ENCODE results near the gene ACRBP. TPM values are rescaled to one million over a fixed set of nuclear protein-coding genes. Genes with fewer than 3 reads are reported as not detected.

Gene ACRBP
- total RNA-seq (2022) (2.9 and 4.1 TPM in 2 replicates), Bru-seq, nascent RNA (percentile 31 among the genes with signal in this experiment), BruChase-seq, experiment 1, labeled RNA remaining after a 6-hour chase (percentile 42 among the genes with signal in this experiment), BruChase-seq, experiment 2, labeled RNA remaining after a 2-hour chase (percentile 35 among the genes with signal in this experiment)
- long read RNA-seq = 0 reads

DNA sequence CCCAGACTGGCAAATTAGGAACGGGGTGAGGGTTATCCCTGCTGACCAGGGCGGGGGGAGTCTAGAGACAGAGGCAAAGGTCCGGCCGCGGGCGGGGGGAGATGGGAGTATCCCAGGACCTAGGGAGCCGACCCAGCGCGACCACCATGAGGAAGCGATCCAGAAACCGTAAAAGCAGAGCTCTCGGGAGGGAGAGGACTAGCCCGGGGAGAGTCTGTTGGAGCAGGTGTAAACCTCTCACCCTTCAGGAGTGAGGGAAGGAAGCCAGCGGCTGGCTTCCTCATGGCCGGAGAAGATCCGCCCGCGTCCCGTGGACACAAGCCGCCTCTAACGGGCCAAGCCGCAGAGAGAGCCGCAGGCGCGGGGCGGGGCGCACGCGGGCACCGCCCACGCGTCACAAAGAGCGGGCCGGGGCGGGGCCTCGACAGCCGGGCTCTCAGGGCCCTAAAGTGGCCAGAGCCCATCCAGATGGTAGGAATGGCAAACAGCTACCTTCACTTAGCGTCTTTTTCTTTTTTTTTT is at the start of gene ACRBP:
ACRBP (minus strand) TSS at position 350 of the 522 bp plus-strand sequence; CDS start at position 284, 66 bp downstream.
- BruUV-seq (replicated peaks) = no TSS peak
- Mint-ChIP-seq H3K9me3 (ENCODE audit: low read depth, unreplicated experiment) (peaks cover 6% of the 10 kb centered on the region), H3K4me1 (ENCODE audit: low read depth, unreplicated experiment) (no peaks in the 10 kb centered on the region), H3K27me3 (ENCODE audit: unreplicated experiment) (peaks cover 10% of the 10 kb centered on the region), H3K36me3 (ENCODE audit: insufficient read depth, unreplicated experiment) (peaks cover 25% of the 10 kb centered on the region), H3K27ac (ENCODE audit: unreplicated experiment) (peak within 1 kb of the TSS; percentile 60), H3K4me3 (ENCODE audit: low read depth, unreplicated experiment) (no peak within 1 kb of the TSS)
- intact Hi-C loops (cut with micrococcal nuclease; ENCODE audit: unreplicated experiment) = no loop called here
- no peak for DNase-seq
- CTCF ChIA-PET = no interaction called here
- TF ChIP-seq, protein P1, sequence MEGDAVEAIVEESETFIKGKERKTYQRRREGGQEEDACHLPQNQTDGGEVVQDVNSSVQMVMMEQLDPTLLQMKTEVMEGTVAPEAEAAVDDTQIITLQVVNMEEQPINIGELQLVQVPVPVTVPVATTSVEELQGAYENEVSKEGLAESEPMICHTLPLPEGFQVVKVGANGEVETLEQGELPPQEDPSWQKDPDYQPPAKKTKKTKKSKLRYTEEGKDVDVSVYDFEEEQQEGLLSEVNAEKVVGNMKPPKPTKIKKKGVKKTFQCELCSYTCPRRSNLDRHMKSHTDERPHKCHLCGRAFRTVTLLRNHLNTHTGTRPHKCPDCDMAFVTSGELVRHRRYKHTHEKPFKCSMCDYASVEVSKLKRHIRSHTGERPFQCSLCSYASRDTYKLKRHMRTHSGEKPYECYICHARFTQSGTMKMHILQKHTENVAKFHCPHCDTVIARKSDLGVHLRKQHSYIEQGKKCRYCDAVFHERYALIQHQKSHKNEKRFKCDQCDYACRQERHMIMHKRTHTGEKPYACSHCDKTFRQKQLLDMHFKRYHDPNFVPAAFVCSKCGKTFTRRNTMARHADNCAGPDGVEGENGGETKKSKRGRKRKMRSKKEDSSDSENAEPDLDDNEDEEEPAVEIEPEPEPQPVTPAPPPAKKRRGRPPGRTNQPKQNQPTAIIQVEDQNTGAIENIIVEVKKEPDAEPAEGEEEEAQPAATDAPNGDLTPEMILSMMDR (IDR thresholded peaks at IDR 0.05; ENCODE audit: unreplicated experiment) = no peak

DNA sequence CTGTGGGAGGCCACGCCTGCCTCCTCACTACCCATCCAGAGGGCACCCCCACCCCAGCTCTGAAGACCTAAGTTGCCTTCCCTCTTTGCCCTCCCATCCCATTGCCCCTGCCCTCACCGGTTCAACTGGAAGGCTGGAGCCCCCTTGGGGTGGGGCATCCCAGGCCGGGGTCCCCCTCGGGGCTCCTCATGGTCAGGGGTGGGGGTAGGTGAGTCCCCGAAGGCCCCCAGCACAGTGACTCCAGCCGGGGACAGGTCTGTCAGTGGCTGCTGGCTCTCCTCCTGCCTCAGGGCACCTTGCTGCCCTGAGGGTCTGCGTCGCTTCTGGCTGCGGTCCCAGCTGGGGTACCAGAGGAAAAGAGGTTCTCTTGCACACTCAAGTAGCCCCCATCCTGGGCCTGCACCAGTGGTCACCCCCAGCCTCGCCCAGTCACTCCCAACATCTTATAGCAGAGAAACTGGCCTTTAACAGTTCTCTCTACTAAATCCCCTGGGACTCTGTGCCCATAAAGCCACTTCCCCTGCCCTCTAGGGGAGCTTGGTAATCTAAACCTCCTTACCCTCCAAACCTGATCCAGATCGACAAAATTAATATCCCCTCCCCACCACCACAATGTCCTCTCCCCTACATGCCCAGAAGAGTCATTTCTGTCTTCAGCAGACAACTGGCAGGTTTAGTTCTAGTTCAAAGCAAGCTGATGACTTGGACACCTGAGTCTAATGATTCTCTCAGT is 48.2 kb upstream of the ACRBP start:
- no peaks in the 10 kb centered on the region for H3K36me3 Mint-ChIP-seq (ENCODE audit: insufficient read depth, unreplicated experiment)
- no peaks in the 10 kb centered on the region for H3K4me1 Mint-ChIP-seq (ENCODE audit: low read depth, unreplicated experiment)
- H3K27me3 Mint-ChIP-seq (ENCODE audit: unreplicated experiment) = peaks cover 79% of the 10 kb centered on the region
- no peak overlapping the region for H3K4me3 Mint-ChIP-seq (ENCODE audit: low read depth, unreplicated experiment)
- CTCF ChIA-PET = interaction anchor here (1.1 kb wide), 1 partner anchor 80 kb away, joined by 3 read pairs; no protein-coding TSS in a partner anchor
- no peak for DNase-seq
- no peak overlapping the region for H3K27ac Mint-ChIP-seq (ENCODE audit: unreplicated experiment)
- H3K9me3 Mint-ChIP-seq (ENCODE audit: low read depth, unreplicated experiment) = no peaks in the 10 kb centered on the region
- no TSS peak for BruUV-seq (replicated peaks)
- intact Hi-C loops (cut with micrococcal nuclease; ENCODE audit: unreplicated experiment) = loop anchor here (5.0 kb wide), 1 partner anchor 78 kb away; no protein-coding TSS in a partner anchor
- TF ChIP-seq, protein P1 (IDR thresholded peaks at IDR 0.05; ENCODE audit: unreplicated experiment) = no peak

DNA sequence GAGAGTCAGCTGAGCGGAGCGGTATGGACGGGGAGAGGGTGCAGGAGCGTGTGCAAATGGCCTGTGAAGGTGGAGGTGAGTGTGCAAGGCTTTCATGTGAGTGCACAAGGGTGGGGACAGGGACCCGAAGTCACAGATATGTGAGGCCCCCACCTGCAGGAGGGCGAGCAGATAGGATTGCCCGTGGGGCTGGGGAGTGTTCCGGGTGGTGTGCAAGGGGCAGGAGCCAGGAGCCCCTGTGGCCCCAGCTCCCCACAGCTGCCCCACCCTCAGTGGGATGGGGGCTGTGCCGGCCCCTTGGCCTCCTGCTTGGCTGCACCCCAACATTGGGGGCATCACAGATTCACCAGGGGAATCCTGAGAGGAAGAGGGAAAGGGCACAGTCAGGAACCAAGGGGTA is 47.5 kb upstream of the ACRBP start:
- TF ChIP-seq, protein P1 (IDR thresholded peaks at IDR 0.05; ENCODE audit: unreplicated experiment) = no peak
- no peaks in the 10 kb centered on the region for H3K9me3 Mint-ChIP-seq (ENCODE audit: low read depth, unreplicated experiment)
- peaks cover 71% of the 10 kb centered on the region for H3K27me3 Mint-ChIP-seq (ENCODE audit: unreplicated experiment)
- DNase-seq = no peak
- H3K4me3 Mint-ChIP-seq (ENCODE audit: low read depth, unreplicated experiment) = no peak overlapping the region
- H3K27ac Mint-ChIP-seq (ENCODE audit: unreplicated experiment) = no peak overlapping the region
- CTCF ChIA-PET = no interaction called here
- intact Hi-C loops (cut with micrococcal nuclease; ENCODE audit: unreplicated experiment) = loop anchor here (5.0 kb wide), 1 partner anchor 77 kb away; no protein-coding TSS in a partner anchor
- H3K4me1 Mint-ChIP-seq (ENCODE audit: low read depth, unreplicated experiment) = no peaks in the 10 kb centered on the region
- no TSS peak for BruUV-seq (replicated peaks)
- peaks cover 5% of the 10 kb centered on the region for H3K36me3 Mint-ChIP-seq (ENCODE audit: insufficient read depth, unreplicated experiment)

DNA sequence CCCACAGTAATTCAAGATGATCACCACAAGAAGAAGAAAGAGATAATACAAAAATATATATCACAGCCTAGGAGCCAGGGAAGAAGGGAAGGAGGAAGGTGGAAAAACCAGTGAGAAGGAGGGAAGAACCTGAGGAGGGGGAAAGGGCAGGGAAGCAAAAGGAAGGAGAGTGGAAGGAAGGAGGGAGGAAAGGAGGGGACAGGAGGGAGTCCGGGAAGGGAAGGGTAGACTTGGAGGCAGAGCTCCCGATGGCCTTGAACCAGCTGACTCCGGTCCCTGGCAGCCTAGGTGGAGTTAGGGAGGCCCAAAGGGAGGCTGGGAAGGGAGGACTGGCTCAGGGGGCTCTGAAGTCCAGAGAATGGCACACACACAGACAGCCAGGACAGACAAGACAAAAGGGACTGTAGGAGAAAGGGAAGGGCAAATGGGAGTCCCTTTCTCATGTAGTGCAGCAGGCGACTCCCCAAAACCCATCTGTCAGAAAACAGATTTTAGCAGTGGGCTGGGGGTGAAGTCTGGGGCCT is 46.7 kb upstream of the ACRBP start:
- no TSS peak for BruUV-seq (replicated peaks)
- Mint-ChIP-seq H3K4me1 (ENCODE audit: low read depth, unreplicated experiment) (no peaks in the 10 kb centered on the region), H3K27me3 (ENCODE audit: unreplicated experiment) (peaks cover 63% of the 10 kb centered on the region), H3K9me3 (ENCODE audit: low read depth, unreplicated experiment) (no peaks in the 10 kb centered on the region), H3K4me3 (ENCODE audit: low read depth, unreplicated experiment) (no peak overlapping the region), H3K36me3 (ENCODE audit: insufficient read depth, unreplicated experiment) (peaks cover 13% of the 10 kb centered on the region), H3K27ac (ENCODE audit: unreplicated experiment) (no peak overlapping the region)
- TF ChIP-seq, protein P1 (IDR thresholded peaks at IDR 0.05; ENCODE audit: unreplicated experiment) = no peak
- intact Hi-C loops (cut with micrococcal nuclease; ENCODE audit: unreplicated experiment) = no loop called here
- DNase-seq = no peak
- CTCF ChIA-PET = no interaction called here
